Tibial artery (tissue), 4 donors: ENCODE measurements around the gene RILPL1.
A peak's percentile ranks its signal among the peaks of the same experiment; 100 is the strongest.

Experiments
- DNase-seq, 2 donors: peaks; one replicate each; pipeline ENCODE4 v3.0.0-alpha.2; 2019
- H3K27ac ChIP-seq, 2 donors: fragments of 200-600 bp; sonication (generic) in 1 of 2; 1 replicate in 1 of 2; 2 replicates in 1 of 2; pipeline ENCODE4 v1.5.1; 2018 to 2019; ENCODE audit warnings: mild to moderate bottlenecking in 1 of 2
- H3K27me3 ChIP-seq, 2 donors: fragments of 200-600 bp; sonication (generic) in 1 of 2; one replicate each; pipeline versions ENCODE4 v1.5.1 to v1.6.0; 2016 to 2019
- H3K36me3 ChIP-seq, 3 donors: fragments of 200-600 bp; sonication (generic) in 2 of 3; one replicate each; pipeline ENCODE4 v1.5.1; 2016 to 2019; ENCODE audit warnings: mild to moderate bottlenecking in 2 of 3
- H3K4me1 ChIP-seq, 4 donors: fragments of 200-600 bp; sonication (generic) in 2 of 4; 1 replicate in 3 of 4; 2 replicates in 1 of 4; pipeline ENCODE4 v1.5.1; 2016 to 2019
- H3K4me3 ChIP-seq, 2 donors: fragments of 200-600 bp; sonication (generic) in 1 of 2; 1 replicate in 1 of 2; 2 replicates in 1 of 2; pipeline ENCODE4 v1.5.1; 2018 to 2019; ENCODE audit warnings: mild to moderate bottlenecking in 2 of 2
- H3K9me3 ChIP-seq, 3 donors: fragments of 200-600 bp; sonication (generic) in 1 of 3; one replicate each; pipeline ENCODE4 v1.5.1; 2016 to 2019
- intact Hi-C: fragments of 100-400 bp; cut with DNase I; formaldehyde crosslinking; loops from one replicate; pipeline ENCODE4 v1.15.0; 2023; ENCODE audit warnings: low total_unique reads
- TF ChIP-seq, protein P1 (sequence below), 2 experiments: fragments of 200-600 bp in 1 of 2; fragments of 450-650 bp in 1 of 2; IDR thresholded peaks; one replicate each; pipeline ENCODE4 v1.5.1; 2017 to 2019; ENCODE audit warnings: antibody characterized with exemption in 2 of 2, mild to moderate bottlenecking in 1 of 2, moderate library complexity in 1 of 2

RILPL1 gene

DNA sequence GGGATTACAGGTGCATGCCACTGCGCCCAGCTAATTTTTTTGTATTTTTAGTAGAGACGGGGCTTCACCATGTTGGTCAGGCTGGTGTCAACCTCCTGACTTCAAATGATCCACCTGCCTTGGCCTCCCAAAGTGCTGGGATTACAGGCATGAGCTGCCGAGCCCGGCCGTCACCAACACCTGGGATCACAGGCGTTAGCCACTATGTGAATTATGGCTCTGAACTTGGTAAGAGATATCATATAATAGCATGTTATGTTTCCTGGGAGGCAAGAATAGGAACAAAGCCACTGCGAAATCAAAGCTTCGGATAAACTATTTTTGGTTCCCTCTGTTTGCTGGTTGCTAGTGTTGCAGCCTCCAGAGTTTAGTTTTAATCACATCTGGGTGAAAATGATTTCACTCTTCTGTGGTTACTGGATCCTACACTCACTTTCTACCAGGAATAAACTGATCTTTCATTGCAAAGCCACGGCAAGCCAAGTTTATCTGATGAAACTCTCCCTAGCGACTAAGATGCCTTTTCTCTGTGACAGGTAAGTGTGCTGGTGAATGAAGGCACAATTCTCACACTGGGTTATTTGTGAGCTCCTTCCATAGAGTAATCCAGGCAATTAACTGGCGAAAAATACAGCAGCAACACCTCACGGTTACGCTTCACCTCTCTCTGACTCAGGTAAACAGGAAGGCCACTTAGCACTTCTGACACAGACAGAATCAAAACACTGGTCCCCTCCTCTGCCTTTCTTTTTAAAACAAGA, 58.9 kb downstream of the RILPL1 start:
- intact Hi-C loops, result no loop called here
- Histone ChIP-seq H3K27me3 (no peaks in the 10 kb centered on the region), H3K4me1 (peaks cover 0 to 40% (median 27%) of the 10 kb centered on the region in 4 donors), H3K4me3 (no peak overlapping the region), H3K36me3 (peaks cover 19 to 65% (median 24%) of the 10 kb centered on the region in 3 donors), H3K27ac (peak overlapping the region; percentile 46 to 60), H3K9me3 (no peaks in the 10 kb centered on the region)
- TF ChIP-seq, protein P1, sequence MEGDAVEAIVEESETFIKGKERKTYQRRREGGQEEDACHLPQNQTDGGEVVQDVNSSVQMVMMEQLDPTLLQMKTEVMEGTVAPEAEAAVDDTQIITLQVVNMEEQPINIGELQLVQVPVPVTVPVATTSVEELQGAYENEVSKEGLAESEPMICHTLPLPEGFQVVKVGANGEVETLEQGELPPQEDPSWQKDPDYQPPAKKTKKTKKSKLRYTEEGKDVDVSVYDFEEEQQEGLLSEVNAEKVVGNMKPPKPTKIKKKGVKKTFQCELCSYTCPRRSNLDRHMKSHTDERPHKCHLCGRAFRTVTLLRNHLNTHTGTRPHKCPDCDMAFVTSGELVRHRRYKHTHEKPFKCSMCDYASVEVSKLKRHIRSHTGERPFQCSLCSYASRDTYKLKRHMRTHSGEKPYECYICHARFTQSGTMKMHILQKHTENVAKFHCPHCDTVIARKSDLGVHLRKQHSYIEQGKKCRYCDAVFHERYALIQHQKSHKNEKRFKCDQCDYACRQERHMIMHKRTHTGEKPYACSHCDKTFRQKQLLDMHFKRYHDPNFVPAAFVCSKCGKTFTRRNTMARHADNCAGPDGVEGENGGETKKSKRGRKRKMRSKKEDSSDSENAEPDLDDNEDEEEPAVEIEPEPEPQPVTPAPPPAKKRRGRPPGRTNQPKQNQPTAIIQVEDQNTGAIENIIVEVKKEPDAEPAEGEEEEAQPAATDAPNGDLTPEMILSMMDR (IDR thresholded peaks at IDR 0.05), result no peak
- no peak for DNase-seq

DNA sequence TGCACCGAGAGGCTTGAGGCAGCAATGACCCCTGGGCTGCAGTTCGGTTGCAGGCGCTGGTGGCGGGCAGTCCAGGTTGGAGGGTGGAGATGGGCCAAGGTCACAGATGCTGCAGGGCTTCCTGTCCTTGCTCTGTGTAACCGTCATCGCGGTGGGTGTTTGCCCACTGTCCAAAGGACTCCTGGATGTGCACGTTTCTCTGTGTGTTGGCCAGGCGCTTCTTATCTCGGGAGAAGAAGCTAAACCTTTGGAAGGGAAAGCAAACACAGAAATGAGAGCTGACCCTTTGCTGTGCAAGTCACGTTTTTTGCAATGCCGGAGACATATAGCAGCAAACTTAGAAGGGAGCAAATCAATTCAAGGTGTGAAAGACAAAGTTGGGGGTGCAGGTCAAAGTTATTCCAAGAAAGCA, 61.1 kb downstream of the RILPL1 start:
- H3K4me3 ChIP-seq, result no peak overlapping the region
- no peaks in the 10 kb centered on the region for H3K9me3 ChIP-seq
- intact Hi-C loops, result no loop called here
- TF ChIP-seq, protein P1 (IDR thresholded peaks at IDR 0.05), result no peak
- no peaks in the 10 kb centered on the region for H3K27me3 ChIP-seq
- H3K27ac ChIP-seq, result no peak overlapping the region
- DNase-seq, result no peak
- H3K4me1 ChIP-seq, result peaks cover 0 to 23% (median 8%) of the 10 kb centered on the region in 4 donors
- peaks cover 19 to 60% (median 27%) of the 10 kb centered on the region in 3 donors for H3K36me3 ChIP-seq

DNA sequence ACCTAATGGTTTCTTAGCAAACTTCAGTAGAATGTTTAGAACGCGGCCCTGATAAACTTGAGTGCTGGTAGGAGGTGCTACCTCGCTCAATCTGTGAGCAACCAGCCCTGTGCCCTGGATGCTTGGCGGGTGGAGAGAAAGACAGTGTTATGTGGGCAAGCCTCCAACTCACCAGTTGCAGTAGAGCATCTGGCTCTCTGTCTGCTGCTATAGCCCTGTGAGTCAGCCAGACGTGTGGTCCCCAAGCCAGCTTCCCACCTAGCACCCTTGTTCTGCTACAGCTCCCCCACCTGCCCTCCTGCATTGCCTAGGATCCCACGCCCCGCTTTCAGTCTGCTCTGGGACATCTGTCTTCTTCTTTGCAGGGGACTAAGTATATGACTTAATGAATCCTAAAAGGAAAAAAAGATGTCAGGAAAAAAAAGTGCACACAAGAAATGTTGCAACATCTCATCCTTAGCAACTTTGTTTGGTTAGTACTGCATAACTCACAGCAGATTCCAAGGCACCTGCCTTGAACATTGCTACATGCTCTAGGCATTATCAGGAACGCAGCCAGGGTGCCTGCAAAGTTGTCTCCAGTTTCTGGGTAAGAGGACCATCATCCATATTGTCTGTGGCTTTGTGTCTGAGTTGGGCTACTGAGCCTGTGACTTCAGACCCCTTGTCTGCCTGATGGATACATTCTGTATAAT, 62.0 kb downstream of the RILPL1 start:
- no peaks in the 10 kb centered on the region for H3K9me3 ChIP-seq
- peaks cover 19 to 56% (median 27%) of the 10 kb centered on the region in 3 donors for H3K36me3 ChIP-seq
- H3K4me3 ChIP-seq, result no peak overlapping the region
- H3K27ac ChIP-seq, result no peak overlapping the region
- no peak for DNase-seq
- H3K4me1 ChIP-seq, result peaks cover 0 to 29% (median 14%) of the 10 kb centered on the region in 4 donors
- H3K27me3 ChIP-seq, result no peaks in the 10 kb centered on the region
- TF ChIP-seq, protein P1 (IDR thresholded peaks at IDR 0.05), result no peak
- intact Hi-C loops, result no loop called here

DNA sequence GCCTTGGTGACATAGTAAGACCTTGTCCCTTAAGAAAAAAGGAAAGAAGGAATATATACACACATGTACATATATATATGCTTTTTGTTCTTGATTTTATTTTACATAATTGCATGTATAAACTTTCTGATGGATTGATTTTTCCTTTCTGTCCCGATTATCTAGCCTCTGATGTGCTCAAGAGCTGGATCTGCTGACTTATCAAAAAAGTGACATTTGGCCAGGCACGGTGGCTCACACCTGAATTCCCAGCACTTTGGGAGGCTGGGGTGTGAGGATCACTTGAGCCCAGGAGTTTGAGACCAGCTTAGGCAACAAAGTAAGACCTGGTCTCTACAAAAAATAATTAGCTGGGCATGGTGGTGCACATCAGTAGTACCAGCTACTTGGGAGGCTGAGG, 63.5 kb downstream of the RILPL1 start:
- Histone ChIP-seq H3K9me3 (no peaks in the 10 kb centered on the region), H3K4me3 (no peak overlapping the region), H3K27ac (no peak overlapping the region), H3K27me3 (no peaks in the 10 kb centered on the region), H3K36me3 (peaks cover 22 to 60% (median 25%) of the 10 kb centered on the region in 3 donors), H3K4me1 (peaks cover 0 to 38% (median 21%) of the 10 kb centered on the region in 4 donors)
- no peak for DNase-seq
- intact Hi-C loops, result no loop called here
- TF ChIP-seq, protein P1 (IDR thresholded peaks at IDR 0.05), result no peak

DNA sequence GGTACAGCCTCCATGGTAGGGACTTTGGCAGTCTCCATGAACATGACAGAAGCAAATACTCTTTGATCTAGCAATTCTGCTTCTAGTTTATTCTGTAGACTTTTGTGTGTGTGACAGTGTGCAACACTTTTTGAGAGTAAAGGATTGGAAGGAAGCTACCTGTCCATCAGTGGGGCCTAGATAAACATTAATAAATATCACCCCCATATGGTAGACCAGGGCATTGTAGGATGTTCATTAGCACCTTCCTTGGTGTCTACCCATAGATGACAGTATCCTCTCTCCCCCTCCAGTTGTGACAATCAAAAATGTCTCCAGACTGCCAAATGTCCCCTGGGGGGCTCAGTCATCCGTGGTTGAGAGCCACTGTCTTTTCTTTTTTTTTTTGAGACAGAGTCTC, 64.7 kb downstream of the RILPL1 start:
- Histone ChIP-seq H3K27me3 (no peaks in the 10 kb centered on the region), H3K9me3 (no peaks in the 10 kb centered on the region), H3K36me3 (peaks cover 22 to 59% (median 25%) of the 10 kb centered on the region in 3 donors), H3K27ac (no peak overlapping the region), H3K4me1 (peaks cover 0 to 33% (median 16%) of the 10 kb centered on the region in 4 donors), H3K4me3 (no peak overlapping the region)
- intact Hi-C loops, result no loop called here
- DNase-seq, result no peak
- TF ChIP-seq, protein P1 (IDR thresholded peaks at IDR 0.05), result no peak
